CD14-positive monocyte (primary cell): ENCODE results near the gene EFCC1. TPM values are rescaled to one million over a fixed set of nuclear protein-coding genes. Genes with fewer than 3 reads are reported as not detected.

Source experiments
- DNase-seq, 3 donors: peaks; one replicate each; pipeline ENCODE4 v3.0.0-alpha.2; 2011 to 2022
- H2AFZ ChIP-seq: 2 replicates; pipeline ENCODE4 v1.6.0; 2012; ENCODE audit warnings: mild to moderate bottlenecking, low read depth, low read length, inconsistent platforms; ENCODE audit not compliant: insufficient read depth, poor library complexity, severe bottlenecking
- H3K27ac ChIP-seq, 2 donors: 1 replicate in 1 of 2; 2 replicates in 1 of 2; pipeline ENCODE4 v1.5.1; 2012 to 2013; ENCODE audit warnings: low read length in 2 of 2, control low read depth in 1 of 2, inconsistent platforms in 1 of 2, low read depth in 1 of 2, mild to moderate bottlenecking in 1 of 2
- H3K27me3 ChIP-seq, 2 donors: one replicate each; pipeline versions ENCODE4 v1.6.0 to v1.6.1; 2011 to 2013; ENCODE audit warnings: low read length in 2 of 2; ENCODE audit not compliant: control insufficient read depth in 2 of 2, insufficient read depth in 2 of 2
- H3K36me3 ChIP-seq, 2 donors: replicated peaks in 1 of 2; 1 replicate in 1 of 2; 2 replicates in 1 of 2; pipeline versions ENCODE4 v1.5.1 to v1.6.1; 2012 to 2013; ENCODE audit warnings: low read length in 2 of 2, control low read depth in 1 of 2, inconsistent platforms in 1 of 2, mild to moderate bottlenecking in 1 of 2; ENCODE audit not compliant: insufficient read depth in 2 of 2, control insufficient read depth in 1 of 2
- H3K4me1 ChIP-seq, 2 donors: 1 replicate in 1 of 2; 2 replicates in 1 of 2; pipeline versions ENCODE4 v1.5.1 to v1.6.1; 2012 to 2013; ENCODE audit warnings: low read length in 2 of 2, control low read depth in 1 of 2, inconsistent platforms in 1 of 2, mild to moderate bottlenecking in 1 of 2, moderate library complexity in 1 of 2; ENCODE audit not compliant: insufficient read depth in 2 of 2, control insufficient read depth in 1 of 2
- H3K4me2 ChIP-seq: replicated peaks from 2 replicates; pipeline ENCODE3; 2012; ENCODE audit warnings: low read length, moderate library complexity, mild to moderate bottlenecking; ENCODE audit not compliant: poor library complexity, severe bottlenecking; ENCODE audit errors: extremely low read depth
- H3K4me3 ChIP-seq, 3 experiments: fragments of 200-600 bp in 1 of 3; sonication (generic) in 1 of 3; replicated peaks in 1 of 3; 1 replicate in 2 of 3; 2 replicates in 1 of 3; pipeline ENCODE4 v1.5.1; 2011 to 2013; ENCODE audit warnings: low read length in 3 of 3, mild to moderate bottlenecking in 3 of 3, control low read depth in 2 of 3, low read depth in 2 of 3, inconsistent platforms in 1 of 3, moderate library complexity in 1 of 3
- H3K79me2 ChIP-seq: 2 replicates; pipeline ENCODE4 v1.6.0; 2012; ENCODE audit warnings: mild to moderate bottlenecking, control low read depth, inconsistent platforms, low read length, moderate library complexity; ENCODE audit not compliant: insufficient read depth
- H3K9ac ChIP-seq: 2 replicates; pipeline ENCODE4 v1.6.0; 2017; ENCODE audit warnings: low read length, mild to moderate bottlenecking; ENCODE audit not compliant: insufficient read depth, poor library complexity, severe bottlenecking
- H3K9me3 ChIP-seq, 2 donors: replicated peaks in 1 of 2; 1 replicate in 1 of 2; 2 replicates in 1 of 2; pipeline versions ENCODE4 v1.5.1 to v1.6.1; 2012 to 2013; ENCODE audit warnings: low read length in 2 of 2, control low read depth in 1 of 2; ENCODE audit not compliant: control insufficient read depth in 1 of 2, insufficient read depth in 1 of 2
- H4K20me1 ChIP-seq: 2 replicates; pipeline ENCODE4 v1.6.0; 2012; ENCODE audit warnings: mild to moderate bottlenecking, low read length, control low read depth, moderate library complexity; ENCODE audit not compliant: insufficient read depth
- H3K27ac Mint-ChIP-seq, 7 donors: one replicate each; pipeline ENCODE4 v1.8.0; 2020; ENCODE audit warnings: mild to moderate bottlenecking in 7 of 7, mixed read lengths in 7 of 7, moderate library complexity in 6 of 7, inconsistent platforms in 2 of 7
- H3K27me3 Mint-ChIP-seq, 3 donors: one replicate each; pipeline ENCODE4 v1.8.0; 2021 to 2022; ENCODE audit warnings: low read depth in 3 of 3, mild to moderate bottlenecking in 3 of 3, mixed read lengths in 3 of 3, moderate library complexity in 3 of 3, inconsistent platforms in 1 of 3
- H3K36me3 Mint-ChIP-seq, 2 donors: one replicate each; pipeline ENCODE4 v1.8.0; 2020; ENCODE audit warnings: mixed read lengths in 2 of 2, inconsistent platforms in 1 of 2, mild to moderate bottlenecking in 1 of 2
- H3K4me1 Mint-ChIP-seq: one replicate; pipeline ENCODE4 v1.8.0; 2020; ENCODE audit warnings: mild to moderate bottlenecking, mixed read lengths
- H3K4me3 Mint-ChIP-seq, 2 donors: one replicate each; pipeline ENCODE4 v1.8.0; 2020; ENCODE audit warnings: mild to moderate bottlenecking in 2 of 2, mixed read lengths in 2 of 2, moderate library complexity in 1 of 2
- H3K9me3 Mint-ChIP-seq, 7 donors: one replicate each; pipeline ENCODE4 v1.8.0; 2020 to 2022; ENCODE audit warnings: mixed read lengths in 7 of 7, mild to moderate bottlenecking in 6 of 7, moderate library complexity in 6 of 7, inconsistent platforms in 2 of 7
- WGBS: methylation state at CpG from one replicate; pipeline ENCODE4 v1.1.5; 2013; ENCODE audit warnings: missing lambda C conversion rate; ENCODE audit not compliant: insufficient coverage; 5-methylcytosine and 5-hydroxymethylcytosine counted together
- intact Hi-C, 2 donors: fragments of 100-400 bp; cut with micrococcal nuclease; formaldehyde crosslinking; loops; one replicate each; pipeline versions ENCODE4 v1.15.0 to v1.15.1; 2023
- polyA plus RNA-seq, 3 donors: library from polyadenylated mRNA; depleted of rRNA in 1 of 3; unstranded in 2 of 3; stranded (reverse) in 1 of 3; fragments of 300-500 nt in 2 of 3; fragments of >200 nt in 1 of 3; fragmentation: Illumina TruSeq in 2 of 3; gene quantifications; 1 replicate in 2 of 3; 2 replicates in 1 of 3; pipeline ENCODE4 v1.2.3, GENCODE V29; 2012 to 2021
- TF ChIP-seq, protein P1 (sequence below): fragments of 200-600 bp; IDR thresholded peaks from one replicate; pipeline ENCODE4 v1.8.0; 2022; ENCODE audit warnings: antibody characterized with exemption, mild to moderate bottlenecking

Gene EFCC1
- polyA plus RNA-seq, 3 donors: 0.11 to 0.15 TPM; not detected in 1

- peaks cover 0 to 2% of the 10 kb centered on the region in 2 donors for H3K36me3 Mint-ChIP-seq
- WGBS: 95% methylated on average over 13 of the region's 13 CpGs
- no peak overlapping the region for H3K27ac ChIP-seq
- H3K36me3 ChIP-seq: no peaks in the 10 kb centered on the region
- no peak overlapping the region for H2AFZ ChIP-seq
- DNase-seq: no peak
- intact Hi-C loops: no loop called here
- peaks cover 4 to 9% (median 6%) of the 10 kb centered on the region in 3 donors for H3K27me3 Mint-ChIP-seq
- no peaks in the 10 kb centered on the region for H3K79me2 ChIP-seq
- H3K4me2 ChIP-seq: no peak overlapping the region
- no peak overlapping the region for H3K4me3 ChIP-seq
- peaks cover 20% of the 10 kb centered on the region for H3K4me1 Mint-ChIP-seq
- no peak overlapping the region for H3K4me3 Mint-ChIP-seq
- TF ChIP-seq, protein P1, sequence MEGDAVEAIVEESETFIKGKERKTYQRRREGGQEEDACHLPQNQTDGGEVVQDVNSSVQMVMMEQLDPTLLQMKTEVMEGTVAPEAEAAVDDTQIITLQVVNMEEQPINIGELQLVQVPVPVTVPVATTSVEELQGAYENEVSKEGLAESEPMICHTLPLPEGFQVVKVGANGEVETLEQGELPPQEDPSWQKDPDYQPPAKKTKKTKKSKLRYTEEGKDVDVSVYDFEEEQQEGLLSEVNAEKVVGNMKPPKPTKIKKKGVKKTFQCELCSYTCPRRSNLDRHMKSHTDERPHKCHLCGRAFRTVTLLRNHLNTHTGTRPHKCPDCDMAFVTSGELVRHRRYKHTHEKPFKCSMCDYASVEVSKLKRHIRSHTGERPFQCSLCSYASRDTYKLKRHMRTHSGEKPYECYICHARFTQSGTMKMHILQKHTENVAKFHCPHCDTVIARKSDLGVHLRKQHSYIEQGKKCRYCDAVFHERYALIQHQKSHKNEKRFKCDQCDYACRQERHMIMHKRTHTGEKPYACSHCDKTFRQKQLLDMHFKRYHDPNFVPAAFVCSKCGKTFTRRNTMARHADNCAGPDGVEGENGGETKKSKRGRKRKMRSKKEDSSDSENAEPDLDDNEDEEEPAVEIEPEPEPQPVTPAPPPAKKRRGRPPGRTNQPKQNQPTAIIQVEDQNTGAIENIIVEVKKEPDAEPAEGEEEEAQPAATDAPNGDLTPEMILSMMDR: no peak
- H3K27me3 ChIP-seq: no peaks in the 10 kb centered on the region
- H3K9ac ChIP-seq: no peak overlapping the region
- peaks cover 16 to 19% of the 10 kb centered on the region in 2 donors for H3K4me1 ChIP-seq
- H3K9me3 Mint-ChIP-seq: no peaks in the 10 kb centered on the region
- H4K20me1 ChIP-seq: no peaks in the 10 kb centered on the region
- H3K9me3 ChIP-seq: peaks cover 0 to 3% of the 10 kb centered on the region in 2 donors
- H3K27ac Mint-ChIP-seq: no peak overlapping the region
Observed at GRCh38 chr3:129014148-129014547, 13.0 kb downstream of the EFCC1 start.

DNA sequence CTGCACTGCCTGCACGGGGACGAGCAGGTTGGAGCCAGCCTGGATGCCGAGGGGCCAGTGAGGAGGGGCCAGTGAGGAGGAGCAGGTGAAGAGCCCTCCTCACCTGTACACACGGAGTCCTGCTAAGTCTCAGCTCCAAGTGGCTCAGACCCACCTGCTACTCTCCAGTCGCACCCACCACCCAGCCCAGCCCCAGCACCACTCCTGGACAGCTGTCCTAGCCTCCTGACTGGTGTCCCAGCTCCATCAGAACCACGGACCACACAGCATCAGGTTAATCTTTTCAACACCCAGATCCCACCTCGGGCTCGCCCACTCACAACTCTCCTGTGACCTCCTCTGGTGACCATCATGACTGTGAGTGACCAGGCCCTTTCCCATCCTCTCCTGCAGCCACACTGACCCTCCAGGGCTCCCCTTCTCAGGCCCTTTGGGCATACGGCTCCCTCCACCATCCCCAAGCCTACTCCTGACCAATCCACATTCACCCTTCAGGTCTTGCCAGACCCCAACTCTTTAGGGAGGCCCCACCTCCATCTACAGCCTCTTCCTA lies 13.8 kb downstream of the EFCC1 start:
- Histone ChIP-seq H3K27ac (no peak overlapping the region), H3K79me2 (no peaks in the 10 kb centered on the region), H3K4me3 (no peak overlapping the region), H2AFZ (no peak overlapping the region), H3K4me2 (no peak overlapping the region), H3K9ac (no peak overlapping the region), H3K27me3 (no peaks in the 10 kb centered on the region), H4K20me1 (no peaks in the 10 kb centered on the region), H3K36me3 (no peaks in the 10 kb centered on the region), H3K4me1 (peaks cover 16 to 19% of the 10 kb centered on the region in 2 donors), H3K9me3 (peaks cover 0 to 3% of the 10 kb centered on the region in 2 donors)
- peaks cover 4 to 9% (median 6%) of the 10 kb centered on the region in 3 donors for H3K27me3 Mint-ChIP-seq
- peaks cover 0 to 2% of the 10 kb centered on the region in 2 donors for H3K36me3 Mint-ChIP-seq
- no peak for DNase-seq
- 93% methylated on average over 6 of the region's 9 CpGs for WGBS
- intact Hi-C loops: no loop called here
- H3K27ac Mint-ChIP-seq: peak overlapping the region in 3 of 7 donors; percentile 3 to 42 (median 27)
- peaks cover 20% of the 10 kb centered on the region for H3K4me1 Mint-ChIP-seq
- H3K9me3 Mint-ChIP-seq: no peaks in the 10 kb centered on the region
- no peak overlapping the region for H3K4me3 Mint-ChIP-seq
- TF ChIP-seq, protein P1: no peak
